ENCODE data around the gene FAM149A. TPM values are rescaled to one million over a fixed set of nuclear protein-coding genes. Genes with fewer than 3 reads are reported as not detected.
A peak's percentile ranks its signal among the peaks of the same experiment; 100 is the strongest.

The FAM149A gene
- total and polyA plus RNA-seq, 2 experiments from 2014 or later: 10.8 to 13.3 TPM

DNA sequence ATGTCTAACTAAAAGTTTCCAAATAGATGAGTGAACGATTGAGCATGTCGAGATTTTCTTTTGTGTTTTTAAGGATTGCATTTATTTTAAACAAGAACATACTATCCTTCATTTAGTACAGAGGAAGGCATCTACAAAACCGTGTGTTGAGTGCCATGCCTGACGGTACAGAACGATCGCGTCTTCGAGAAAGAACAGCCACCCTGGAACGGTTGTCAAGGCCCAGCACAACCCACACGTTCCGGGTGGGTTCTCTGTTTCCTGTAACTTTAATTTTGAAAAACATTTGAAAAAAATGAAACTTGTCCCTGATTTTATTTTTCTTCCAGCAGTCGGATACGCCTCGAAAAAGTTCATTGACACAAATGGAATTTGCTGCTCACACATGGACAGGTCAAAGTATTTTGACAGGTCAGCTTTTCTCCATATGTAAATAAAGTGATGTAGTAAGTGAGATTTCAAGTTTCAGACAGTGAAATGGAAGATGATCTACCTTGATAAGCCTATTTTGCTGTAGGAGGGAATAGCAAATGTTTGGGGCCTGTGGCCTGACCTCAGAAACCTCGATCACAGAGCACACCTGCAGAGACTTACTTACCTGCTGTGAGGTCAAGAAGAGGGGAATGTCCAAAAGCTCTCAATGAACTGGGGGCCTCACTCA lies 62.5 kb downstream of the FAM149A start (continued):
- TF ChIP-seq, protein P1, sequence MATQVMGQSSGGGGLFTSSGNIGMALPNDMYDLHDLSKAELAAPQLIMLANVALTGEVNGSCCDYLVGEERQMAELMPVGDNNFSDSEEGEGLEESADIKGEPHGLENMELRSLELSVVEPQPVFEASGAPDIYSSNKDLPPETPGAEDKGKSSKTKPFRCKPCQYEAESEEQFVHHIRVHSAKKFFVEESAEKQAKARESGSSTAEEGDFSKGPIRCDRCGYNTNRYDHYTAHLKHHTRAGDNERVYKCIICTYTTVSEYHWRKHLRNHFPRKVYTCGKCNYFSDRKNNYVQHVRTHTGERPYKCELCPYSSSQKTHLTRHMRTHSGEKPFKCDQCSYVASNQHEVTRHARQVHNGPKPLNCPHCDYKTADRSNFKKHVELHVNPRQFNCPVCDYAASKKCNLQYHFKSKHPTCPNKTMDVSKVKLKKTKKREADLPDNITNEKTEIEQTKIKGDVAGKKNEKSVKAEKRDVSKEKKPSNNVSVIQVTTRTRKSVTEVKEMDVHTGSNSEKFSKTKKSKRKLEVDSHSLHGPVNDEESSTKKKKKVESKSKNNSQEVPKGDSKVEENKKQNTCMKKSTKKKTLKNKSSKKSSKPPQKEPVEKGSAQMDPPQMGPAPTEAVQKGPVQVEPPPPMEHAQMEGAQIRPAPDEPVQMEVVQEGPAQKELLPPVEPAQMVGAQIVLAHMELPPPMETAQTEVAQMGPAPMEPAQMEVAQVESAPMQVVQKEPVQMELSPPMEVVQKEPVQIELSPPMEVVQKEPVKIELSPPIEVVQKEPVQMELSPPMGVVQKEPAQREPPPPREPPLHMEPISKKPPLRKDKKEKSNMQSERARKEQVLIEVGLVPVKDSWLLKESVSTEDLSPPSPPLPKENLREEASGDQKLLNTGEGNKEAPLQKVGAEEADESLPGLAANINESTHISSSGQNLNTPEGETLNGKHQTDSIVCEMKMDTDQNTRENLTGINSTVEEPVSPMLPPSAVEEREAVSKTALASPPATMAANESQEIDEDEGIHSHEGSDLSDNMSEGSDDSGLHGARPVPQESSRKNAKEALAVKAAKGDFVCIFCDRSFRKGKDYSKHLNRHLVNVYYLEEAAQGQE (IDR thresholded peaks at IDR 0.05; ENCODE audit: unreplicated experiment): no peak
- TF ChIP-seq NANOG (IDR thresholded peaks at IDR 0.05; ENCODE audit: borderline replicate concordance) (no peak), EZH2phosphoT487 (IDR thresholded peaks at IDR 0.05; ENCODE audit: unreplicated experiment) (no peak), STAT1 (IDR thresholded peaks at IDR 0.05; ENCODE audit: unreplicated experiment) (no peak), ZNF331 (CRISPR knock-in tag; IDR thresholded peaks at IDR 0.05; ENCODE audit: low read depth) (no peak)

DNA sequence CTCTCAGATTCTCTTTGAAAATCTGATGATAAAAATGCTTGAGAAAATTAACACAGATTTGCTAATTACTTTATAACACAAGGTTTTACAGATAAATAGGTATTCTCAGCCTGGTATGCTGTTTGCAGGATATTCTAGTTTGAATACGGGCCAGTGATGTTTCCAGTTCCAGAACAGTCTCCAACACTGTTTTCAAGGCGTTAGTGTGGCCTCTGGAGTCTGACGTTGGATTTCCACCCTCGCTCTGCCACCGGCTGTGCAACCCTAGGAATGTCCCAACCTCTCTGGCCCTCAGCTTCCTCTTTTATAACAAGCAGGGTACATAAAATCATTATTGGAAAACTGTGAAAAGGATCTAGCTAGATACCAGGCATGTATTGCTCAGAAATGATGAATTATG lies 63.1 kb downstream of the FAM149A start:
- H3K79me2 ChIP-seq (replicated peaks; ENCODE audit: insufficient read depth): no peaks in the 10 kb centered on the region
- peaks cover 25% of the 10 kb centered on the region for H3K4me1 Mint-ChIP-seq
- H3K9me3 Mint-ChIP-seq: no peaks in the 10 kb centered on the region
- TF ChIP-seq ZNF114 (CRISPR knock-in tag; IDR thresholded peaks at IDR 0.05) (no peak), STAT1 (IDR thresholded peaks at IDR 0.05; ENCODE audit: unreplicated experiment) (no peak), CREB1 (CRISPR knock-in tag; IDR thresholded peaks at IDR 0.05; ENCODE audit: low read depth) (no peak), NANOG (IDR thresholded peaks at IDR 0.05; ENCODE audit: borderline replicate concordance) (no peak), EZH2phosphoT487 (IDR thresholded peaks at IDR 0.05; ENCODE audit: unreplicated experiment) (no peak), CTCF (conservative IDR thresholded peaks at IDR 0.05; ENCODE audit: low read depth in 2 of 2) (no peak), POLR2AphosphoS5 (IDR thresholded peaks at IDR 0.05; ENCODE audit: low read depth) (no peak), EZH2 (IDR thresholded peaks at IDR 0.05; ENCODE audit: low read depth, unreplicated experiment) (no peak), JUNB (IDR thresholded peaks at IDR 0.05; ENCODE audit: unreplicated experiment) (no peak), ZNF331 (CRISPR knock-in tag; IDR thresholded peaks at IDR 0.05; ENCODE audit: low read depth) (no peak)
- TF ChIP-seq, protein P2, sequence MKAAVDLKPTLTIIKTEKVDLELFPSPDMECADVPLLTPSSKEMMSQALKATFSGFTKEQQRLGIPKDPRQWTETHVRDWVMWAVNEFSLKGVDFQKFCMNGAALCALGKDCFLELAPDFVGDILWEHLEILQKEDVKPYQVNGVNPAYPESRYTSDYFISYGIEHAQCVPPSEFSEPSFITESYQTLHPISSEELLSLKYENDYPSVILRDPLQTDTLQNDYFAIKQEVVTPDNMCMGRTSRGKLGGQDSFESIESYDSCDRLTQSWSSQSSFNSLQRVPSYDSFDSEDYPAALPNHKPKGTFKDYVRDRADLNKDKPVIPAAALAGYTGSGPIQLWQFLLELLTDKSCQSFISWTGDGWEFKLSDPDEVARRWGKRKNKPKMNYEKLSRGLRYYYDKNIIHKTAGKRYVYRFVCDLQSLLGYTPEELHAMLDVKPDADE (IDR thresholded peaks at IDR 0.05): no peak
- TF ChIP-seq, protein P1 (IDR thresholded peaks at IDR 0.05; ENCODE audit: unreplicated experiment): no peak

More for the DNA sequence above, 63.1 kb downstream of the FAM149A start:
- Mint-ChIP-seq H3K27me3 (ENCODE audit: insufficient read depth, low read depth, poor library complexity) (peaks cover 5% of the 10 kb centered on the region), H3K36me3 (ENCODE audit: low read depth) (peaks cover 15% of the 10 kb centered on the region; the same call in 1 of the 3 replicates), H3K4me3 (no peak overlapping the region), H3K27ac (no peak overlapping the region)
- ATAC-seq (no peak), DNase-seq (ENCODE audit: low spot score) (peak; percentile 0)
- Histone ChIP-seq H3F3A (replicated peaks; ENCODE audit: low read depth) (0 out of 2 replicates have a peak, but pooled peaks cover 3% of the 10 kb centered on the region), H3K27ac (ENCODE audit: low read depth) (no peak overlapping the region), H3K27me3 (ENCODE audit: insufficient read depth) (no peaks in the 10 kb centered on the region), H3K9me2 (ENCODE audit: insufficient read depth) (no peaks in the 10 kb centered on the region), H3K4me2 (no peak overlapping the region), H3K4me3 (no peak overlapping the region), H4K20me1 (replicated peaks; ENCODE audit: insufficient read depth) (no peaks in the 10 kb centered on the region), H2AFZ (no peak overlapping the region), H3K4me1 (ENCODE audit: insufficient read depth) (no peaks in the 10 kb centered on the region), H3K36me3 (ENCODE audit: insufficient read depth) (no peaks in the 10 kb centered on the region)
